Smooth muscle cell of the brain vasculature (primary cell): Measurements from ENCODE around the gene CYB561D1.

ENCODE experiments used
- DNase-seq: peaks from one replicate; pipeline ENCODE4 v3.0.0-alpha.2; 2012; ENCODE audit warnings: low read depth, low spot score

CYB561D1 gene

DNA sequence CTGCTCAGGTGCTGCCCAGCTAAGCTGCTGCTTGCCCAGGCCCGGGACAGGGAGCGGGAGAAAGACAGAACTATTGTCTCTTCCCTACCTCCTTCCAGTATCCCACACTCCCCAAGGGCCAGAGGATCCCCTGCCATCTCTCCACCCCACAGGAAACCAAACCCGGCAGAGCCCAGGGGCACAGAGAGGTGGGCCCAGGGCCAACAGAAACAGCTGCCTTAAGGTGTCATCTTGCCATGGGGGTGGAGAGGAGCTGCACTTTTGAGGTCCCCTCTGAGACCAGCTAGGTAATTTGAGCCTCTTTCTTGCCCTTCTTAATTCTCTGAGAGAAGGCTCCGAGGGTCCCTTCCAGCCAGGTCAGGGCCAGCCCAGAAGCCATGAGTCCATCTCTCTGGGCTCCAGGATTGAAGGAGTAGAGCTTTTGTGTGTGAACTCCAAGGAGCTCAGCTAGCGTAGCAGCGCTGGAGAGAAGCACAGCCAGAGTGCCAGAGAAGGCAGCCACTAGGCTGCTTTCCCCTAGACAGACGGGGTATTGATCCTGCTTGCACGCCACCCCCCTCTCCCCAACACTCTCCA, 36.1 kb downstream of the CYB561D1 start:
- no peak for DNase-seq

- DNase-seq = no peak
Measured at GRCh38 chr1:109530457-109531087, 36.7 kb downstream of the CYB561D1 start.

- DNase-seq = no peak
Measured at GRCh38 chr1:109531380-109531779, 37.5 kb downstream of the CYB561D1 start.

GRCh38 chr1:109531826-109532364, 38.0 kb downstream of the CYB561D1 start:
- DNase-seq = no peak

DNA sequence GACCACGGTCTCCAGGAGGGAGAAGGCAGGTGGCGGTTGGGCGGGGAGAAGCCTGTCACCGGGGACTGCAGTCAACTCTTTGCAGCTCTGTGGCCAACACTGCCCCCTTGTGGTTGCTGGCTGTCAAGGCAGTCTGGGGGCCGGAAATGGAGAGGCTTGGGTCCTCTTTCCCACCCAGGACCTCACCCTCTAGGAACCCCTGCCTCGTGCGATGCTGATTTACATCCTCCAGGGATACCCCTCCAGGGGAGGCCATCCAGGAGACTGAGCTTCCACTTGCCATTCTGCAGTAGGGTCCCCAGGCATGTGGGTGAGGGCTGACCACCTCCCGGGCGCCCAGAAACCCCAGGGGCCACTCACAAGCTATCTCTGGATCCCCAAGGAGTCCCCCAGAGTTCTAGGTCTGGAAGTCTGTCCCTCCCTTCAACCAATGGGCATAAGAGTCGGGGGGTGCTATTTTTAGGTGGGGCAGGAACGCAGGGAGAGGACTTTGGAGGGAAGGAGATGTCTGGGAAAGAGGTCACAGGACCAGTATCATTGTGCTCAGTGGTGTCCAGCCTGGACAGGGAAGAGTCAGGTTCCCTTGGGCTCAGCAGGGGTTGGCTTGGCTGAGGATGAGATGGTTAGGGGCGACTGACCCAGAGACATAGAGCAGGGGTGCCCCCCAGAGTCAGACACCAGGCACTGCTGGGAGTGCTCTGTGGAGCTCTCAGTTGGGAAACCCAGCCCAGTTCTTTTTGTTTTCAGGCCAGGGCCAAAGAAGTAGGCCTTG, 38.7 kb downstream of the CYB561D1 start:
- peak; percentile 46 for DNase-seq

- DNase-seq = no peak
Measured at GRCh38 chr1:109534307-109534858, 40.5 kb downstream of the CYB561D1 start.

GRCh38 chr1:109535481-109535880, 41.6 kb downstream of the CYB561D1 start:
- no peak for DNase-seq

- no peak for DNase-seq
Measured at GRCh38 chr1:109535971-109536491, 42.1 kb downstream of the CYB561D1 start.

GRCh38 chr1:109537450-109538178, 43.7 kb downstream of the CYB561D1 start:
- DNase-seq = no peak

DNA sequence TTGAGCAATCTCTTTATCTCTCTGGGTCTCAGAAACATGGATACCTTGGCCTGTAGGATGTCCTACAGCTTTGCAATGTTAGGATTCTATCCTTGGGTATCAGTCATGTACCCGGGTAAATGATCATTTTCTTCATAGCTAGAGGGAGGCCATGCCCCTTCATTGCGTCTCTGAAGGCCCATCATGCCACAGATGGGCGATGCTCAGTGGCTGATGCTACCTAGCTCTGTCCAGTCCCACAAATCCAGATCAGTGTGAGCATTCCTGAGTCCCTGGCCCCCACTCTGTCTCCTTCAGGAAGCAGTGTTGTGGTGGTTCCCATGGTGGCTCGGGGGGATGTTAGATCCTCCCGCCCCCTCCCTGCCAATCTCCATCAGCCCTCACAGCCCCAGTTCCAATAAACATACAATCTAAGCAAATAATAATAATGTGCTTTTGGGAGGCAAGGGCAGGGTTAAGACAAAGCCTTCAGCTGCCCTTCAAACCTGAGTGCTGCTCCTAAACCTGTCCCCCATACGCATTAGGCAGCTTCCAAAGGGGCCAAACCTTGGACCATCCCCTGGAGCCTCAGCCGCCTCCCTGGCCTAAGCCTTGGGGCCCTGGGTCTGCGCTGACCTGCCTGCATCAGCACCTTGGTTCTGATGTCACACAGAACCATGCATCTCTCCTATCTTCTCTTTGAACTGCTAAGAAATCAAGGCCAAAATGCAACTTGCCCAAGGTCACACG, 45.1 kb downstream of the CYB561D1 start:
- no peak for DNase-seq

- no peak for DNase-seq
Measured at GRCh38 chr1:109539676-109540075, 45.8 kb downstream of the CYB561D1 start, which contains the start of gene GPR61. Gene GPR61 (plus strand): TSS chr1:109539872. CDS start chr1:109543023, 3,151 bp downstream.

DNA sequence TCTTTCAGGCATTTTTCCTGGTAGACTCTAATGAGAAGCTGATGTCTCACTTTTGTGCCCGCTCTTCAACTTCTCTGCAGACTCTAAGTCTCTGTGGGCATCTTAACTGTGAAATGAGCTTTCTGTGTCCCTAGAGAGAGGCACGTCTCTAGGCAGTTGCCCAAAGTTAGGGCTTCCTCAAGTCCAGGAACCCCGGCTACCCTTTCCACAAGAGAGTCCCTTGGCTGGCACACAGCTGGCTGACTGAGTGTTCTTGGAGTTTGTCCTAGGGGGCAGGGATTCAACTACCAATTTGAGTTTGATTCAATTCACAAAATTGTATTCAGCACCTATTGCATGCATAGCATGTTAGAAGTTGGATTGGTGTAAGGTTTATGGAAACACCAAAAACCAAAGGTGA, 47.2 kb downstream of the CYB561D1 start:
- no peak for DNase-seq

- no peak for DNase-seq
Measured at GRCh38 chr1:109542657-109543056, 48.8 kb downstream of the CYB561D1 start.

DNA sequence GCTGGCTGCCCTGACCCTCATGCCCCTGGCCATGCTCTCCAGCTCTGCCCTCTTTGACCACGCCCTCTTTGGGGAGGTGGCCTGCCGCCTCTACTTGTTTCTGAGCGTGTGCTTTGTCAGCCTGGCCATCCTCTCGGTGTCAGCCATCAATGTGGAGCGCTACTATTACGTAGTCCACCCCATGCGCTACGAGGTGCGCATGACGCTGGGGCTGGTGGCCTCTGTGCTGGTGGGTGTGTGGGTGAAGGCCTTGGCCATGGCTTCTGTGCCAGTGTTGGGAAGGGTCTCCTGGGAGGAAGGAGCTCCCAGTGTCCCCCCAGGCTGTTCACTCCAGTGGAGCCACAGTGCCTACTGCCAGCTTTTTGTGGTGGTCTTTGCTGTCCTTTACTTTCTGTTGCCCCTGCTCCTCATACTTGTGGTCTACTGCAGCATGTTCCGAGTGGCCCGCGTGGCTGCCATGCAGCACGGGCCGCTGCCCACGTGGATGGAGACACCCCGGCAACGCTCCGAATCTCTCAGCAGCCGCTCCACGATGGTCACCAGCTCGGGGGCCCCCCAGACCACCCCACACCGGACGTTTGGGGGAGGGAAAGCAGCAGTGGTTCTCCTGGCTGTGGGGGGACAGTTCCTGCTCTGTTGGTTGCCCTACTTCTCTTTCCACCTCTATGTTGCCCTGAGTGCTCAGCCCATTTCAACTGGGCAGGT, 49.5 kb downstream of the CYB561D1 start:
- no peak for DNase-seq

- DNase-seq = no peak
Measured at GRCh38 chr1:109543988-109544735, 50.3 kb downstream of the CYB561D1 start.

DNA sequence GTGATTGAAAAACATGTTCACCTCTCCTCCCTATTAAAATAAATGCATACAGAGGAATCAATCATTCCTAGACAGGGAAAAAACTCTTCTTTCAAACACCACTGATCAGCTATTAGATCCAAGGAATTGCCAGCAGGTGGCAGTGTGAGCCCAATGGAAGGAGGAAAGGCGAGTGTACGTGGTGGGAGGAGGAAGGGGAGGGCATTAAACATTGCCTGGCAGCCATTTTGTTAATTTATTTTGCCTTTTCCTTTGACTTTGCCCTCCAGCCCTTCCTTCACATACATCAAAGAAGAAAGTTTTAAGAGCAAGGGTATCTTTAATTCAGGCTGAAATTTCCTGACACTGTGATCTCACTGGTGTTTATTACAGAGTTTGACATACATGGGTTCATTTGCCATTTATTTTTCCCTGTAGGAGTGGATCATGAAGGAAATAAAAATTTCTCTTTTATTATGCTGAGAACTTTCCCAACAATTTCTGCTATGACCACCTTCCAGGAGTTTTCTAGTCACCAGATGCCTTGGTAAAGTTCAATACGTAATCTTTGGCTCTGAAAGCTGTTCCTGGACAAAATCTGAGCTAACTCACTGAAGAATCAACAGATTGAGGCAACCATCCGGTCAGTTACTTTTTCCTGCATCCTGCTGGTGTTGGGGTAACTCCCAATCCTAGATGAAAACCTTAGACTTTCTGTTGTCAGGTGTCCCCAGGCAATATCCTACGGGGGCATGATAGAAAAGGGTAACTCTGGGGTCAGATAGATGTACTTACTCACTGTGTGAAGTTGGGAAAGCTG, 52.6 kb downstream of the CYB561D1 start:
- peak; percentile 71 for DNase-seq

- no peak for DNase-seq
Measured at GRCh38 chr1:109547463-109548320, 53.8 kb downstream of the CYB561D1 start.
